Activated naive CD4-positive, alpha-beta T cell treated with anti-CD3 and anti-CD28 coated beads for 36 hours (primary cell): ENCODE results near the gene LZTR1. TPM values are rescaled to one million over a fixed set of nuclear protein-coding genes. Genes with fewer than 3 reads are reported as not detected.

Experiments
- CTCF ChIA-PET: fragments of 350-600 bp; sonication (Branson Sonifier 250); formaldehyde crosslinking; loops from one replicate; lab custom pipeline; 2021; ENCODE audit warnings: antibody characterized with exemption; lab: Charles Lee
- DNase-seq: peaks from one replicate; pipeline ENCODE4 v3.0.0-alpha.2; 2020
- H3K27ac Mint-ChIP-seq: one replicate; pipeline ENCODE4 v1.8.0; 2021; ENCODE audit warnings: mild to moderate bottlenecking, mixed read lengths
- H3K27me3 Mint-ChIP-seq: one replicate; pipeline ENCODE4 v1.8.0; 2021; ENCODE audit warnings: low read depth, mixed read lengths
- H3K36me3 Mint-ChIP-seq: one replicate; pipeline ENCODE4 v1.8.0; 2021; ENCODE audit warnings: low read depth, mixed read lengths
- H3K4me1 Mint-ChIP-seq: one replicate; pipeline ENCODE4 v1.8.0; 2021; ENCODE audit warnings: low read depth, mixed read lengths
- H3K4me3 Mint-ChIP-seq: one replicate; pipeline ENCODE4 v1.8.0; 2021; ENCODE audit warnings: mild to moderate bottlenecking, moderate library complexity, mixed read lengths
- H3K9me3 Mint-ChIP-seq: one replicate; pipeline ENCODE4 v1.8.0; 2021; ENCODE audit warnings: mixed read lengths
- intact Hi-C: fragments of 100-400 bp; cut with micrococcal nuclease; formaldehyde crosslinking; loops from one replicate; pipeline ENCODE4 v1.15.1; 2023
- total RNA-seq, 2 experiments: library from RNA; stranded (reverse); gene quantifications; one replicate each; pipeline ENCODE4 v1.2.3, GENCODE V29; 2021

Gene LZTR1
- total RNA-seq, 2 experiments from 2014 or later, result 23.1 to 27.4 TPM

GRCh38 chr22:21022955-21023614 lies 41.0 kb downstream of the LZTR1 start:
- H3K4me1 Mint-ChIP-seq, result peaks cover 12% of the 10 kb centered on the region
- no peak for DNase-seq
- no peak overlapping the region for H3K4me3 Mint-ChIP-seq
- no peaks in the 10 kb centered on the region for H3K9me3 Mint-ChIP-seq
- CTCF ChIA-PET, result interaction anchor here (1.0 kb wide), 1 partner anchor 8 kb away, joined by 3 read pairs; the partner anchor contains the start of gene P2RX6
- intact Hi-C loops, result no loop called here
- H3K36me3 Mint-ChIP-seq, result no peaks in the 10 kb centered on the region
- no peak overlapping the region for H3K27ac Mint-ChIP-seq
- H3K27me3 Mint-ChIP-seq, result no peaks in the 10 kb centered on the region

- H3K36me3 Mint-ChIP-seq, result no peaks in the 10 kb centered on the region
- CTCF ChIA-PET, result interaction anchor here (1.5 kb wide), 1 partner anchor 139 kb away, joined by 3 read pairs; no protein-coding TSS in a partner anchor
- peaks cover 12% of the 10 kb centered on the region for H3K4me1 Mint-ChIP-seq
- no peak overlapping the region for H3K27ac Mint-ChIP-seq
- no peak overlapping the region for H3K4me3 Mint-ChIP-seq
- no peaks in the 10 kb centered on the region for H3K9me3 Mint-ChIP-seq
- intact Hi-C loops, result no loop called here
- H3K27me3 Mint-ChIP-seq, result peaks cover 11% of the 10 kb centered on the region
- peak; percentile 22 for DNase-seq
These were observed 43.2 kb downstream of the LZTR1 start for GRCh38 chr22:21025266-21025665.

GRCh38 chr22:21025763-21026755 lies 44.0 kb downstream of the LZTR1 start:
- CTCF ChIA-PET, result interaction anchor here (1.5 kb wide), 1 partner anchor 140 kb away, joined by 3 read pairs; no protein-coding TSS in a partner anchor
- intact Hi-C loops, result no loop called here
- Mint-ChIP-seq H3K27ac (no peak overlapping the region), H3K9me3 (no peaks in the 10 kb centered on the region), H3K4me1 (peaks cover 14% of the 10 kb centered on the region), H3K4me3 (no peak overlapping the region), H3K36me3 (no peaks in the 10 kb centered on the region), H3K27me3 (peaks cover 19% of the 10 kb centered on the region)
- no peak for DNase-seq

- Mint-ChIP-seq H3K4me1 (peaks cover 14% of the 10 kb centered on the region), H3K27me3 (peaks cover 23% of the 10 kb centered on the region), H3K9me3 (no peaks in the 10 kb centered on the region), H3K4me3 (no peak overlapping the region), H3K27ac (no peak overlapping the region), H3K36me3 (no peaks in the 10 kb centered on the region)
- intact Hi-C loops, result no loop called here
- CTCF ChIA-PET, result interaction anchor here (1.5 kb wide), 1 partner anchor 141 kb away, joined by 3 read pairs; no protein-coding TSS in a partner anchor
- no peak for DNase-seq
These were observed 44.9 kb downstream of the LZTR1 start for GRCh38 chr22:21026783-21027692.

- intact Hi-C loops, result no loop called here
- no peak overlapping the region for H3K4me3 Mint-ChIP-seq
- CTCF ChIA-PET, result interaction anchor here (0.6 kb wide), 1 partner anchor 70 kb away, joined by 6 read pairs; no protein-coding TSS in a partner anchor
- no peak overlapping the region for H3K27ac Mint-ChIP-seq
- H3K27me3 Mint-ChIP-seq, result peaks cover 23% of the 10 kb centered on the region
- no peak for DNase-seq
- no peaks in the 10 kb centered on the region for H3K36me3 Mint-ChIP-seq
- H3K9me3 Mint-ChIP-seq, result no peaks in the 10 kb centered on the region
- H3K4me1 Mint-ChIP-seq, result peaks cover 14% of the 10 kb centered on the region
These were observed 46.5 kb downstream of the LZTR1 start for GRCh38 chr22:21028277-21029251.

GRCh38 chr22:21029486-21030025 lies 47.5 kb downstream of the LZTR1 start:
- no peak overlapping the region for H3K27ac Mint-ChIP-seq
- H3K4me3 Mint-ChIP-seq, result no peak overlapping the region
- CTCF ChIA-PET, result no interaction called here
- no peak for DNase-seq
- H3K27me3 Mint-ChIP-seq, result peaks cover 23% of the 10 kb centered on the region
- no peaks in the 10 kb centered on the region for H3K9me3 Mint-ChIP-seq
- no peaks in the 10 kb centered on the region for H3K36me3 Mint-ChIP-seq
- peaks cover 14% of the 10 kb centered on the region for H3K4me1 Mint-ChIP-seq
- intact Hi-C loops, result no loop called here

- DNase-seq, result no peak
- Mint-ChIP-seq H3K27ac (no peak overlapping the region), H3K4me1 (peaks cover 13% of the 10 kb centered on the region), H3K36me3 (no peaks in the 10 kb centered on the region), H3K27me3 (peaks cover 23% of the 10 kb centered on the region), H3K9me3 (no peaks in the 10 kb centered on the region), H3K4me3 (no peak overlapping the region)
- intact Hi-C loops, result no loop called here
- CTCF ChIA-PET, result no interaction called here
These were observed 47.9 kb downstream of the LZTR1 start for GRCh38 chr22:21030032-21030431.

- intact Hi-C loops, result no loop called here
- peaks cover 4% of the 10 kb centered on the region for H3K4me1 Mint-ChIP-seq
- no peak overlapping the region for H3K27ac Mint-ChIP-seq
- DNase-seq, result no peak
- H3K27me3 Mint-ChIP-seq, result peaks cover 23% of the 10 kb centered on the region
- CTCF ChIA-PET, result interaction anchor here (0.9 kb wide), 1 partner anchor 272 kb away, joined by 5 read pairs; no protein-coding TSS in a partner anchor
- H3K9me3 Mint-ChIP-seq, result no peaks in the 10 kb centered on the region
- no peaks in the 10 kb centered on the region for H3K36me3 Mint-ChIP-seq
- no peak overlapping the region for H3K4me3 Mint-ChIP-seq
These were observed 48.8 kb downstream of the LZTR1 start for GRCh38 chr22:21030621-21031544.

GRCh38 chr22:21031545-21032036 lies 49.5 kb downstream of the LZTR1 start:
- intact Hi-C loops, result no loop called here
- Mint-ChIP-seq H3K9me3 (no peaks in the 10 kb centered on the region), H3K4me1 (peaks cover 2% of the 10 kb centered on the region), H3K27ac (no peak overlapping the region), H3K27me3 (peaks cover 23% of the 10 kb centered on the region), H3K4me3 (no peak overlapping the region), H3K36me3 (no peaks in the 10 kb centered on the region)
- DNase-seq, result no peak
- CTCF ChIA-PET, result interaction anchor here (0.9 kb wide), 1 partner anchor 273 kb away, joined by 5 read pairs; no protein-coding TSS in a partner anchor
